Measurements from ENCODE around the gene SUMO1.

DNA sequence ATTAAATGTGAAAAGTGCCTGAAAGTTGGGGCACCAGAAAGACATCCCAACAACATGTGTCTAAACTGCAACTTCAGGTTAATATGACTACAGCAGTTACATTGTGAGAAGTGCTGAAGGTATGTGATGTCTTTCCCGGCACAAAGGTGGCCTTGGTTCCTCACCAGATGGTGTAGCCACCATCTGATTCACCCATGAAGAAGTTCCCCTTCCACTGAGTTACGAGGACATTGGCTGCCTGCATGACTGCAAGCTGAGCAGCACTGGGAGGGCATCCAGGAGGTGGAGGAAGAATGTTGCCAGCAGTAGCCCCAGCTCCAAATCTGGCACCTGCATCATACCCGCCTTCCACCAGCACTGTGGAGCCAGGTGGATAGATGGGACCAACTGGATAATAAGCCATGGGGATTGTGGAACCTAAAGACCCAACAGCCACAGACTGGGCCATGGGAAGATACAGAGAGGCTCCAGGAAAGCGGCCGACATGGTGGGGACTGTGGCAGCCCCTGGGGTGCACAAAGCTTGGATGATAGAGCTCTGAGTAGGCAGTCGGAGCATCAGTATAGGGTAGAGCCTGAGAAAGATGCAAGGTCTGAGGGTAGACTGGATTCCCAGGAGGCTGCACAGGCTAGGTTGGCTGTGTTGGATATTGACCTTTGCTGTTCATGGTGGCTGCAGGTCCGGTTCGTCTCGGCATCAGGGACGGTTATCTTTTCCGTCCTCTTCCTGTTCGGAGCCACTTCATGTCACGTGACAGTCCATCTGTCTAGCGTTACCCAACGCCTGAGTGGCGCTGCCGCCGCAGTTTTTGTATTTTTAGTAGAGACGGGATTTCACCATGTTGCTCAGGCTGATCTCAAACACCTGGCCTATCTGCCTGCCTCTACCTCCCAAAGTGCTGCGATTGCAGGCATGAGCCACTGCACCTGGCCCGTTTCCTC, 36.9 kb downstream of the SUMO1 start:
- TF ChIP-seq, protein P1, sequence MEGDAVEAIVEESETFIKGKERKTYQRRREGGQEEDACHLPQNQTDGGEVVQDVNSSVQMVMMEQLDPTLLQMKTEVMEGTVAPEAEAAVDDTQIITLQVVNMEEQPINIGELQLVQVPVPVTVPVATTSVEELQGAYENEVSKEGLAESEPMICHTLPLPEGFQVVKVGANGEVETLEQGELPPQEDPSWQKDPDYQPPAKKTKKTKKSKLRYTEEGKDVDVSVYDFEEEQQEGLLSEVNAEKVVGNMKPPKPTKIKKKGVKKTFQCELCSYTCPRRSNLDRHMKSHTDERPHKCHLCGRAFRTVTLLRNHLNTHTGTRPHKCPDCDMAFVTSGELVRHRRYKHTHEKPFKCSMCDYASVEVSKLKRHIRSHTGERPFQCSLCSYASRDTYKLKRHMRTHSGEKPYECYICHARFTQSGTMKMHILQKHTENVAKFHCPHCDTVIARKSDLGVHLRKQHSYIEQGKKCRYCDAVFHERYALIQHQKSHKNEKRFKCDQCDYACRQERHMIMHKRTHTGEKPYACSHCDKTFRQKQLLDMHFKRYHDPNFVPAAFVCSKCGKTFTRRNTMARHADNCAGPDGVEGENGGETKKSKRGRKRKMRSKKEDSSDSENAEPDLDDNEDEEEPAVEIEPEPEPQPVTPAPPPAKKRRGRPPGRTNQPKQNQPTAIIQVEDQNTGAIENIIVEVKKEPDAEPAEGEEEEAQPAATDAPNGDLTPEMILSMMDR (IDR thresholded peaks at IDR 0.05), result no peak
- TF ChIP-seq POLR2AphosphoS5 (IDR thresholded peaks at IDR 0.05), result no peak
